GM21381 (cell line): ENCODE results near the gene KRTAP5-4.
"Not testable (repeated sequence)": the region's sequence is repeated elsewhere in the genome, so short reads cannot be mapped to it uniquely, and the experiment has no call there.

Experiments
- ATAC-seq: cut with Tn5 transposase; IDR thresholded peaks from one replicate; pipeline ENCODE4 v1.9.1; 2021; ENCODE audit warnings: mild to moderate bottlenecking, moderate library complexity; ENCODE audit not compliant: unreplicated experiment

KRTAP5-4 gene, protein sequence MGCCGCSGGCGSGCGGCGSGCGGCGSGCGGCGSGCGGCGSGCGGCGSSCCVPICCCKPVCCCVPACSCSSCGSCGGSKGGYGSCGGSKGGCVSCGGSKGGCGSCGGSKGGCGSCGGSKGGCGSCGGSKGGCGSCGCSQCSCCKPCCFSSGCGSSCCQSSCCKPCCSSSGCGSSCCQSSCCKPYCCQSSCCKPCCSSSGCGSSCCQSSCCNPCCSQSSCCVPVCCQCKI

DNA sequence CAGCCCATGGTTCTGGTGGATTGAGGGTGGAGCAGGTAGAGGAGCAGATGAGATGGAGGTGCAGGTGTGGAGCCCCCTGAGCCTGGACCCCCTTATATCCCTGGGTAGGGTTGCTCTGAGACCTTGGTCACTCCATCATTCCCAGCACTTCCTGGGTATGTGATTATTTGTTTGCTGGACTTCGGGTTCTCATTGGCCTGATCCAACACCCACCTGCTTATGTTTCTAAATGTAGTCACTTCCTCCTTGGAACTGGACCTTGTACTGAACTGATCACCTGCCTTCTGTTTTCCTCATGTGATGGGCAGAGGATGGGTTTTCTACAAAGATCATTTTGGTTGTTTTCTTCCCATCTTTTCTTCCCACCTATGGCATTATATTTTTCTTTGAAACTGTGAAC lies at the start of gene KRTAP5-4:
TSS of gene KRTAP5-4 (minus strand) at position 53 of the 400 bp plus-strand sequence. CDS start at position 8, 45 bp downstream.
- no peak for ATAC-seq

DNA sequence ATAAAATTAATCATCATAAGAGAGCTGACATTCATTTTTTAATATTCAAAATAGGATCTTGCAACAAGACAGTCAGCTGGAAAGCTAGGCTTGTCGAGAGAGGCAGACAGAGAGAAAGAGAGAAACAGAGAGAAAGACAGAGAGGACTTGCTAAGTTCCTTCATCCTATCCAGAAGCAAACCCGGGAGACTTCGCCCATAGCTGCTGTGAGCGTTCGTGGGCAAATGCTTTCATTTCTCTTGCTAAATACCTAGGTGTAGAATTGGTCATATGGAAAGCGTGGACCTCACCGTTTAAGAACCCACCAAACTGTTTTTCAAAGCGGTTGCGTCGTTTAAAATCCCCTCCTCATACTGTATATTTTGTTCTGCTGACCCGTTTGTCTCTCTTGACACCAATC lies 49.7 kb upstream of the KRTAP5-4 start:
- ATAC-seq, result no peak

DNA sequence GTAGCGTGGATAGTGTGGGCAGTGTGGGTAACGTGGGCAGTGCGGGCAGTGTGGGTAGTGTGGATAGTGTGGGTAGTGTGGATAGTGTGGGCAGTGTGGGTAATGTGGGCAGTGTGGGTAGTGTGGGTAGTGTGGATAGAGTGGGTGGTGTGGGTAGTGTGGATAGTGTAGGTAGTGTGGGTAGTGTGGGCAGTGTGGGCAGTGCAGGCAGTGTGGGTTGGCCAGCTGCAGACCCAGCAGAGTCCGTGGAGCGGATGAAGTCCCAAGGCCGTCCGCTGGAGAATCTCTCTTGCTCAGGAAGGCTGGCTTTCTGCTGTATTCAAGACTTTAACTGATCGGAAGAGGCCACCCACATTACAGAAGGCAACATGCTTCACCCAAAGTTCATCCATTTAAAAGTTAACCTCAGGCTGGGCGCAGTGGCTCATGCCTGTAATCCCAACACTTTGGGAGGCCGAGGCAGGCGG lies 49.0 kb upstream of the KRTAP5-4 start:
- no peak for ATAC-seq

DNA sequence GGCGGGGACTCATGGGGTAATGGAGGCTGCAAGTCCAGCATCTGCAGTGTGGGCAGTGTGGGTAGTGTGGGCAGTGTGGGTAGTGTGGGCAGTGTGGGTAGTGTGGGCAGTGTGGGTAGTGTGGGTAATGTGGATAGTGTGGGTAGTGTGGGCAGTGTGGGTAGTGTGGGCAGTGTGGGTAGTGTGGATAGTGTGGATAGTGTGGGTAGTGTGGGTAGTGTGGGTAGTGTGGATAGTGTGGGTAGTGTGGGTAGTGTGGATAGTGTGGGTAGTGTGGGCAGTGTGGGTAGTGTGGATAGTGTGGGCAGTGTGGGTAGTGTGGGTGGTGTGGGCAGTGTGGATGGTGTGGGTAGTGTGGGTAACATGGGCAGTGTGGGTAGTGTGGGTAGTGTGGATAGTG lies 48.5 kb upstream of the KRTAP5-4 start:
- not testable (repeated sequence) for ATAC-seq

DNA sequence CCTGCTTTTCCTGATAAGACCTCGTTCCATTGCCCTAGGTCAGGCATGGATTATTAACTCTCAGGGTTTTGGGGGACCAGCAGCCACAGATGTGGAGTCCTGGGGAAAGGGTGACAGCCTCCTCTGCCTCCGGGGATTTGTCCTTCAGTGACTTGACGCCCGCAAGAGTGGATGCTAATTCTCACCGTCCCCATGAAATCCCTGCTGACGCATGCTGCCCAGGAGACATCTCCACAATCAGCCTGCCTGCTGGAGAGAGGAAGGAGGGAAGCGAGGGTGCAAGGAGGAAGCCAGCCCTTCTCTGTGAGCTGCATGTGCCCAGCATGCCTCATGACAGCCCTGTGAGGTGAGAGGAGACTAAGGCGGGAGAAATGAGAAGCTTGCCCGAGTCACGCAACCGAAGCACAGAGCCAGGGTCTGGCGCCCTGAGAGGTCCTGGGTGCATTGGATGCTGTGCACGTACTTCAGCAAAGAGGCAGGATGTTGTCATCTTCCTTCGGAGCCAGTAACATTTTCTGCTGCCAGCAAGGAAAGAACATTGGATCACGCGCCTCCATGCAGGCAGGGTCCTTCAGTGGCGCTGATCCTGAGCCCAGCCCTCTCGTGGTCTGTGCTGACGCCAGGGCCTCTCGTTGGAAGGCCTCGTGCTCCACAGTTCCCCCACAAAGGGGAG lies 47.7 kb upstream of the KRTAP5-4 start:
- ATAC-seq, result no peak

DNA sequence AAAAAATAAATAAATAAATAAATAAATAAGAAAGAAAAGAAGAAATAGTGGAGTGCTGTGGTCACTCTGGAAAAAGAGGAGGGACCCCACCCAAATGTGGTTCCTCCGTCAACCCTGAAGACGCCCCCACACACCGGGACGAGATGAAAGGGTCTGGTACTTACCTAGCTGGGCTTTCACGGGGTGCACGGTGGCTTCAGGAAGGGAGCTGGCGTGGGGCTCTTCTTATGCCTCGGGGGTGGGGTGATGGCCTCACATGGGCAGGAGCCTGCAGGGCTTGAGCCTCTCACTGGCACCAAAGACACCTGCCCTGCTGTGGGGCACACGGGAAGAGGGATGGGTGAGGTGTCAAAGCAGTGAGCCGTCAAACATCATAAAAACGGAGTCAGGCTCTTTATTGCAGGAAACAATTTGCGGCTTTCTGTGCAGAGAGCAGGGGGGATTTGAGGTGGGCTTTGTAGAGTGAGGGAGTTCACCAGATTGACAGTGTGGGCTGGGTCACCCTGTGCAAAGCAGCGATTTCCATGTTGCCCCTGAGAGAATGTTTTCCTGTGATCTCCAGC lies 47.1 kb upstream of the KRTAP5-4 start:
- ATAC-seq, result no peak

DNA sequence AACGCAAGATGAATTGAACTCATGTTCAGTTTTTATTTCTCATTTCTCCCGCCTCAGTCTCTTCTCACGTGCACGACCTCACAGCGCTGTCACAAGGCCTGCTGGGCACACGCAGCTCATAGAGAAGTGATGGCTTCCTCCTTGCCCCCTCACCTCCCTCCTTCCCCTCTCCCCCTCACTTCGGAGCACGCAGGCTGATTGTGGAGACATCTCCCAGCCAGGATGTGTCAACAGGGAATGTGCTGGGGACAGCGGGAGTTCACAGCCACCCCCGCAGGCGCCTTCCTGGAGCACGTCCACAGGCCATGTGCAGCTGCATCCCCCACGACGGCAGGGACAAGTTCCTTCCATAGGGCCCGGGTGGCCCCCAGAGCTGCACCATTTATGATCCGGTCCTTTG lies 46.0 kb upstream of the KRTAP5-4 start:
- ATAC-seq, result no peak

DNA sequence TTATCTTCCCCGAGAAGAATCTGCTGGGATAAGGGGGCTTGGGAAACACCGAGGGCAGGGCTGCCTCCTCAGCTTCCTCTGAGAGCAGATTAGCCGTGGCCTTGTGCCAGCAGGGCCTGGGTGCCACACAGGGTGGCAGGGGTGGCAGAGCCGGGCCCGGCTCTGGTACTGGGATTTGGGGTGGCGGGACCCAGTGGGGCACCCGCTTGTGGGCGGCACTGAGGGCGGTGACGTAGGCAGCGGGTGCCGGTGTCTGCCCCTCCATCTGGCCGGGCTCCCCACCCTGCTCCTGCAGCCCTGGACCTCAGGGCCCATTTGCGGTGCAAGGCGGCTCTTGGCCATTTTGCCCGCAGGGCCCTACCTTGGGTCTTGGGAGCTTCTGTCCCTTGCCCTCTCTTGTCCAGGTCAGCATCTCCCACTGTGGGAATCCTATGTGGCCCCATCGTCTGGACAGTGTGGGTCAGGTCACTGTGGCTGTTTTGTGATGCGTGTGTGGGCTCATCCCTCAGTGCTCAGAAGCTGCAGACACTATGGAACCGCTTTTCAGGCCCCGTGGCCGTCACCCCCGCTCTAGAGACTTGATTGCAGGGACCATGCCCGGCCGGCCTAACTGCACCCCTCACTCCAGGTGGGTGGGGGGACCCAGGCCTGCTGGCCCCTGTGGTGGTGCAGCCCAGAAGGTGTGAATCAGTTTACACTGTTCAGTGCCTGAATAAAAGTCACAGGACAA lies 45.3 kb upstream of the KRTAP5-4 start:
- ATAC-seq, result no peak

DNA sequence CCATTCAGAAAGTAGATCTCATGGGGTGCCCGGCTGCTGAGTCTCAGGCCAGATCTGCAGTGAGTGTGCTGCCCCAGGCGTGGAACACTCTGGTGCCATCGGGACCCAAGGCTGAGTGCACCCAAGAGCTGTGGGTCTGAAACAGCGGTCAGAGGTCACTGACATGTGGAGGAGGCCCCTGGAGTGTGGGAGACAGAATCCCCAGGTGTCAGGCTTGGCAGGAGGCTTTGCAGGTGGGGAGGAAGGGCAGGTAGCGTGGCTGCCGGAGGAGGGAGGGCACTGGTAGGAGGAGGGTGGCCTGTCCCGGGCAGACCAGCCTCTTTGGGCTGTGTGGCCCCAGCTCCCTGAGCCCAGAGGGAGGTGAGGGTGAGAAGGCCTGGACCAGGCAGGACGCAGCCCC lies 43.4 kb upstream of the KRTAP5-4 start:
- ATAC-seq, result no peak

DNA sequence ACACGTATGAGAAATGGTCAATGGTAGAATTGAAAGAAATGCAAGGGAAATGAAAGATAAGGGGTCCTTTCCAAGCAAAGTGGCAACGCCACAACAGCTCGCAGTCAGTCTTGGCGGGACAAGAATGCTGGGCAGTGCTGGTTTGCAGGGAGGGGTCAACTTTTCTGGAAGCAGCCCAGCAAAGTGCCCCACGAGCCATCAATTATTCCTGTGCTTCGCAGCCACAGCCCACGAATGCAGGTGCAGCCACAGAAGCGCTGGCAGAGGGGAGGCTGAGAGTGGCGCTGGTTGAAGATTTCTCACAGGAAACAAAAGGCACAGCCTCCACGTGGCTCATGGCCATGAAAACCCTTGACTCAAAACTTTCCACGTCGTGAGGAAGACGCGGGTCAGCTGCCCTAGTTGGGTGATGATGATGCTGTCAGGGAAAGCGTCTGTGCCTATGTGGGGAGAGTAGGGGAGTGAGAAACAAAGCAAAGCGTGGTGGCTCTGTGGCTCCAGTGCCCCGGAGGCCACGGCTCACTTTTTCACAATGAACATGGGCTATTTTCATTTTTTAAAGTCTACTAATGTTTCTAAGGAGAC lies 40.9 kb upstream of the KRTAP5-4 start:
- ATAC-seq, result not testable (repeated sequence)

DNA sequence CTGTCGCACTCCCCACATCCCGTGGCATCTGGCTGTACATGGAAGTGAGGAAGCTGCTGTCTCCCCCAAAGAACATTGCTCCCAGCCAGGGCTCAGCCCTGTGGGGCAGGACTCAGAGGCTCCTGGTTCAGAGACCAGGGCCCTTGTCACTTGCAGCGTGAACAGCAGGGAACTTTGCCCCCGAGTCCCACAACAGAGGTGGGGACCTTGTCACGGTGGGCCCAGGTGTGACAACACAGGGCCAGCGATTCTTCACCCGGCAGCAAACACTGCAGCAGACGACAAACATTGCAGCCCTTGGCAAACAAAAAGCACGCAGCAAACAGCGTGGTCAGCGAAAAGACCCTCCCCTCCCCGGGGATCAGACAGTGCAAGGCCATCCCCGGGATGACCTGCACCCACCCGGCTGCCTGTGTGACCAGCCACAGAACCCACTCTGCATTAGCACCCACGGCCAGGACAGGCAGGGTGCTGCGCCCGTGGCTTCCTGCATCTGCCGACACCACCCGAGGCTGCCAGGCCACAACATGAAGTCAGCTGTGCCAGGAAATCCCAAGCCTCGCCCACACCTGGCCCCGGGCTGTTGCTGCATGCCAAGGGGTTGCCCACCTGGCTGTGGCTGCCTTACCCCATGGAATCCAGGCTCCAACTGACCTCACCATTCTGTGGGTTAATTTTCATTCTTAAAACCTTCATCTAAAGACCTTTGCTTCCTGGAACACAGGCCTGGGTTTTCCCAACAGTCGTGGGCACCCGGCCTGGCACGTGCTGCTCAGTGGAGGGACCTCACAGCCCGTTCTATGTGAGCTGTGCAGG lies 39.7 kb upstream of the KRTAP5-4 start:
- ATAC-seq, result not testable (repeated sequence)

DNA sequence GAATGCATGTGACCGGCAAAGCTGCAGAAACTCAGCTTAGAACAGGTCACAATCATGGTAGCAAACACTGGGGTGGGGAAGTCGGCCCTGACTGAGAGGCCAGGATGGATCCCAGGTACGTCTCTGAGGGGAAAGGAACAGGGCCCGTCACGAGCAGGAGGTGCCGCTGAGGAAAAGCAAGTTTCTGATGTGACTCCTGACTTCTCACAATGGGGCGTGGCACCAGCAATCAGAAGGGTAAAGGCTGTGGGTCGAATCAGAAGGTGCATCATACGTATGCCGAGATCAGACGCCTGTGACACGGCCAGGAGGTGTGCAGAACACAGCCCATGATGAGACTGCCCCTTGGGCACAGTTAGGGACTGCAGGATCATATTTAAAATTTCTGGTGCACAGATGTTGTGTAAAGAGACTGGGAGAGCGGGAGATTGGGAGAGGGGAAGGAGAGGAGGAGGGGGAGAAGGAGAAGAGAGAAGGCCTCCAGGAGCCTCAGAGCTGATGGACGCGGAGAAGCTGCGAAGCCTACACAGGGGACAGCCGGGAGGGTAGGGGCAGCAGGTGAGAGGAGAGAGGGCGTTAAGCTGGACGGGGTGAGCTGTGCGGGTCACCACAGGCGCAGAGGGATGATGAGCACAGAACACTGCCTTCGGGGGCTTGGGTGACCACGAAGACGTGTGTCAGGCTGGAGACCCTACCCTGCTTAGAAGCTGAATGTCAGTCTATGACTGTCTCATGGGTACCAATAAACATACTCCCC lies 38.4 kb upstream of the KRTAP5-4 start:
- no peak for ATAC-seq

DNA sequence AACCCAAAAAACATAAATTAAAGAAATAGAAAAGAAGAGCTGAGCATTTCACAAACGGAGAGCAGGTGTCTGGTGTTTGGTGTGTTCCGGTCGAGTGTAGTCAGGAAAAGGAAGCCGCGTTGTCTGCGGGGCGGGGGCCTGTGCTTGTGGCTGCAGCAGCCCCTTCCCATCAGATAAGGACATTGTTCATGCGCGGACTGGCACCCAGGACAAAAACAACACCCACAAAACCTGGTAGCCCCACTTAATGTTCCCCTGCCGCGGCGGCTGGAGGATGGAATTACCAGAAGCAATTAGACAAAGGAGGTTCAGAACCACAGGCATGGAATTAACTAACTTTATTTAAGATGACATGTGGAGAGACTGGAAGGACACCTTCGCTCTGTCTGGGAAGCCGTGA lies 37.6 kb upstream of the KRTAP5-4 start:
- ATAC-seq, result no peak

DNA sequence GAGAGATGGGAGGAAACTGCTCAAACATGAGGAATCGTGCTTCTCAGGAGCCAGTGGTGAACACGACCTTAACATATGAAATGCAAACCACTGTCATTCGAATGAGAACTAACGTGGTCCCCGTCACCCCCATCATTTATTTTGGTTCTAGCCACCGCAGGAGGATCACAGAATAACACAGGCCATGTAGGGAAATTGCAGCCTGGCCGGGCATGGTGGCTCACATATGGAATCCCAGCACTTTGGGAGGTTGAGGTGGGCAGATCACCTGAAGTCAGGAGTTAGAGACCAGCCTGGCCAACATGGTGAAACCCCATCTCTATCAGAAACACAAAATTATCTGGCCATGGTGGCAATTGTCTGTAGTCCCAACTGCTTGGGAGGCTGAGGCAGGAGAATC lies 34.7 kb upstream of the KRTAP5-4 start:
- ATAC-seq, result no peak

DNA sequence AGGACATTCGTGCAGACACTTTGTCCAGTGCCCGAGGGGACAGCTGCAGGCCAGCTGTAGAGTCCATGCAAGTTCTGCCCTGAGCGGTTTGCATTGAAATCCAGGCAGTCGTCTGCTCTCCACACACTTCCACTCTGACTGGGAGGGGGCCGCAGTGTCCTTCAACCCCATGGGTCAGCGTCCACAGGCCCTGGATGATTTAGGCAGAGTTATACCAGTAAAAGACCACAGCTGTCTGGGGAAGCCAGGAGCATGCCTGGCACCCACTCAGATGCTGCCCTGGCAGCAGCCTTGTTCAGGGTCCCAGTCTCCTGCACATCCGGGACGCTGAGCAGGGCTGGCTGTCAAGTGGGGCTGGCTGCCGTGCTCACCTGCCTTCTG lies 34.1 kb upstream of the KRTAP5-4 start:
- ATAC-seq, result no peak

DNA sequence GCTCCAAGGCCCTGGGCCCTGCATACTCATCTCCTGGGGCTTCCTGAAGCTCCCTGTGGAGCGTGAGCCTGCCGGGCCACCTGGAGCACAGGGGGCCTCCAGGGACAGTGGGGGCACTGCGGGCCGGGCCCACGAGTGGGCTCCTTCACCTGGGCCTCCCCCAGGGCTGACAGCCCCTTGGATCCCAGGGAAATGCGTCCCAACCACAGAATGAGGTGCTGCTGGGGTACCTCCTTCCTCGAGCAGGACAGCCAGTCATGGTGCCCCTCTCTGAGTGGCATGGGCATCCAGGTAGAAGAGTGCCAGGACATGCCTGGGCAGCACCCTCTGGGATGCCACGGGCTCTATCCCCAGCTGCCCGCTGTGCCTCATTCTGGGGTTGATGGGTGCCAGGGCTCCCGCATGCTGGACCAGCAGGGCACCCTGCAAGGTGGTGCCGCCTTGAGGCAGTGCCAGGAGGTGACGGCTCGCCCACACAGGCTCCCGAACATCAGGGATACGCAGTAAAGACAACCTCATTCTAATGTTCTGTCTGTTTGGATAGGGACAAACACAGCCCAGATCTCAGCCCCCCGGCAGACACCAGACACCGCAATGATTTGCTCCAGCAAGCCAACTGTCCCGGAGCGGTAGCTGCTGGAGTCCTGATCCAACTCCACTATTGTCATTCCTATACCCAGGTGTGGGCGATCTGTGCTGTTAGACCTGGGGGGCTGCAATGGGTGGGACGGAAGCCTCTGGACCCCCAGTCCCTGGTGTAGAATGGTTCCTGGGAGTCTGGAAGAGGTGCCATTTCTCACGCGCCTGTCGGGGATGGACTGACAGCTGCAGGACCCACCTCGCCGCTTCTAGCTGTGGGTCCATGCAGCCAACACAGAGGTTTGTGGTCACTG lies 33.5 kb upstream of the KRTAP5-4 start:
- ATAC-seq, result no peak

DNA sequence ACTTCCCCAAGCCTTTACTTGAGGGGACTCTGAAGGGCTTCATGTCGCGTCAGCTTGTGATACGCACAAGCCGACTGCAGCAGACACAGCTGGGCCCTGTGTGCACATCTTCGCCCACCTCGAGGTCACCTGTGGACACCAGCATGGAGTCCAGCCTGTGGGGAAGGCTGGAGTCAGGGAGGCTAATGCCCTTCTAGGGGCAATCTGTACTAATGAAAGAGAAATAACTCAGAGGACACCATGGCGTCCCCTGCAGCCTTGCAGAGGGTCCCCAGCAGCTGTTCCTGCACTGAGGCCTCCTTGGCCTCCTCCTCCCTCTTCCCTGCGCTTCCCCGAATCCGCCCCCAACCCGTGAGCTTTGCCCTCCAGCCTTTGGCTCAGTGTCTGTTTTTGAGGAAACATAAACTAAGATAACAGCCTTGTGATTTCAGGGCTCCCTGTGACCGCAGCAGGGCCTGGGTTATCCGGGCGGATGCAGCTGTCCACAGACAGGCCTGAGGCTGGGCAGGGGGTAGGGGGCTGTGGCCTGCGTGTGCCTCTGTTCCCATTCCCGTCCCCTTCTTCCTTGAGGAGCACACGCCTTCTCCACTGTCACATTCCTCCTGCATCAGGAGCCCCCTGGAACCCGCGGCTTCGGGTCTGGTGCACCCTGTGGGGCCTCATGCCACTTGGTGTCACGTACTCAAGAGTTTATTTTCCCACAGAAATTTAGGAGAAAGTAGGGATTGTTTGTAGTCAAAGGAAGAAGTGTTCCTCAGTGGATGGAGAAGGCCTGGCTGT lies 32.6 kb upstream of the KRTAP5-4 start:
- ATAC-seq, result no peak
